Peyer's patch (tissue), 4 donors: ENCODE results near the gene DIO3.

ENCODE experiments used
- CTCF ChIP-seq, 6 experiments: fragments of 450-650 bp in 4 of 6; fragments of 200-600 bp in 2 of 6; sonication (generic) in 1 of 6; IDR thresholded peaks; one replicate each; pipeline ENCODE4 v1.5.1; 2017 to 2019; ENCODE audit warnings: antibody characterized with exemption in 6 of 6, mild to moderate bottlenecking in 3 of 6, moderate library complexity in 1 of 6
- POLR2A ChIP-seq, 2 donors: fragments of 450-650 bp; IDR thresholded peaks; one replicate each; pipeline ENCODE4 v1.5.1; 2017; ENCODE audit warnings: antibody characterized with exemption in 2 of 2, mild to moderate bottlenecking in 2 of 2, moderate library complexity in 2 of 2

GRCh38 chr14:101584055-101584859 lies 23.0 kb downstream of the DIO3 start:
- TF ChIP-seq CTCF (IDR thresholded peaks at IDR 0.05) (no peak), POLR2A (IDR thresholded peaks at IDR 0.05) (no peak)
